Esophagus squamous epithelium (tissue), 5 donors: ENCODE results near the gene TNIK. TPM values are rescaled to one million over a fixed set of nuclear protein-coding genes. Genes with fewer than 3 reads are reported as not detected.

Experiments
- DNase-seq: peaks from one replicate; lab custom pipeline; 2025; lab: John Stamatoyannopoulos, UW
- H3K27ac ChIP-seq, 4 donors: fragments of 200-600 bp; sonication (generic); one replicate each; pipeline ENCODE4 v1.5.1; 2016 to 2019; ENCODE audit warnings: mild to moderate bottlenecking in 1 of 4
- H3K27me3 ChIP-seq, 4 donors: fragments of 200-600 bp; sonication (generic); 1 replicate in 3 of 4; 2 replicates in 1 of 4; pipeline versions ENCODE4 v1.5.1 to v1.6.0; 2017 to 2021; ENCODE audit warnings: antibody characterized with exemption in 1 of 4
- H3K36me3 ChIP-seq, 3 donors: fragments of 200-600 bp; sonication (generic); one replicate each; pipeline ENCODE4 v1.5.1; 2016 to 2019
- H3K4me1 ChIP-seq, 3 donors: fragments of 200-600 bp; sonication (generic); one replicate each; pipeline ENCODE4 v1.5.1; 2017 to 2019
- H3K4me3 ChIP-seq, 4 donors: fragments of 200-600 bp; sonication (generic); 1 replicate in 3 of 4; 2 replicates in 1 of 4; pipeline ENCODE4 v1.5.1; 2016 to 2019; ENCODE audit warnings: mild to moderate bottlenecking in 2 of 4, moderate library complexity in 1 of 4
- H3K9me3 ChIP-seq, 3 donors: fragments of 200-600 bp; sonication (generic); one replicate each; pipeline ENCODE4 v1.5.1; 2016 to 2019
- CTCF ChIP-seq, 6 experiments: fragments of 450-650 bp in 4 of 6; fragments of 200-600 bp in 2 of 6; sonication (generic) in 2 of 6; IDR thresholded peaks; one replicate each; pipeline ENCODE4 v1.5.1; 2016 to 2019; ENCODE audit warnings: antibody characterized with exemption in 6 of 6, mild to moderate bottlenecking in 4 of 6, moderate library complexity in 4 of 6
- POLR2A ChIP-seq, 4 donors: fragments of 450-650 bp; IDR thresholded peaks; one replicate each; pipeline ENCODE4 v1.6.1; 2017; ENCODE audit warnings: antibody characterized with exemption in 4 of 4, mild to moderate bottlenecking in 4 of 4, moderate library complexity in 3 of 4
- WGBS, 2 donors: methylation state at CpG; one replicate each; pipeline ENCODE4 v1.1.5; 2018; 5-methylcytosine and 5-hydroxymethylcytosine counted together
- intact Hi-C: fragments of 100-400 bp; cut with DNase I; formaldehyde crosslinking; loops from one replicate; pipeline ENCODE4 v1.15.0; 2022
- total RNA-seq, 4 donors: library from RNA; depleted of rRNA; stranded (reverse); fragments of >200 nt; gene quantifications; one replicate each; pipeline ENCODE4 v1.1.0, GENCODE V29; 2016
- donor health status: DM: yes; HTN: yes; CAD: no.

The TNIK gene
- total RNA-seq, 4 donors from 2014 or later: 2.2 to 11.6 (median 4.7) TPM

GRCh38 chr3:171260899-171261298 is 199.3 kb downstream of the TNIK start:
- WGBS, 2 donors: 76% methylated on average over 3 of the region's 3 CpGs
- Histone ChIP-seq H3K27me3 (no peaks in the 10 kb centered on the region), H3K9me3 (no peaks in the 10 kb centered on the region), H3K4me1 (peaks cover 0 to 48% (median 6%) of the 10 kb centered on the region in 3 donors), H3K36me3 (no peaks in the 10 kb centered on the region), H3K27ac (peak overlapping the region in 3 of 4 donors; percentile 20 to 58 (median 42)), H3K4me3 (no peak overlapping the region)
- DNase-seq: no peak
- no peak for TF ChIP-seq POLR2A (IDR thresholded peaks at IDR 0.05)
- TF ChIP-seq CTCF (IDR thresholded peaks at IDR 0.05): no peak
- intact Hi-C loops: no loop called here

GRCh38 chr3:171260466-171260865 is 199.7 kb downstream of the TNIK start:
- H3K27me3 ChIP-seq: no peaks in the 10 kb centered on the region
- TF ChIP-seq CTCF (IDR thresholded peaks at IDR 0.05): no peak
- no peak for TF ChIP-seq POLR2A (IDR thresholded peaks at IDR 0.05)
- H3K4me1 ChIP-seq: peaks cover 0 to 44% (median 5%) of the 10 kb centered on the region in 3 donors
- intact Hi-C loops: no loop called here
- H3K4me3 ChIP-seq: no peak overlapping the region
- no peak overlapping the region for H3K27ac ChIP-seq
- H3K9me3 ChIP-seq: no peaks in the 10 kb centered on the region
- no peaks in the 10 kb centered on the region for H3K36me3 ChIP-seq
- WGBS, 2 donors: 86 to 92% methylated on average over 1 of the region's 1 CpG
- DNase-seq: no peak

GRCh38 chr3:171258316-171258715 is 201.9 kb downstream of the TNIK start:
- intact Hi-C loops: no loop called here
- Histone ChIP-seq H3K27ac (peak overlapping the region in 2 of 4 donors; percentile 22 to 56), H3K36me3 (no peaks in the 10 kb centered on the region), H3K27me3 (no peaks in the 10 kb centered on the region), H3K9me3 (no peaks in the 10 kb centered on the region), H3K4me1 (peaks cover 0 to 42% (median 5%) of the 10 kb centered on the region in 3 donors), H3K4me3 (no peak overlapping the region)
- no peak for DNase-seq
- TF ChIP-seq POLR2A (IDR thresholded peaks at IDR 0.05) (no peak), CTCF (IDR thresholded peaks at IDR 0.05) (no peak)
- WGBS, 2 donors: 45 to 63% methylated on average over 2 of the region's 2 CpGs

- Histone ChIP-seq H3K9me3 (no peaks in the 10 kb centered on the region), H3K27ac (peak overlapping the region in 3 of 4 donors; percentile 11 to 56 (median 22)), H3K4me1 (peaks cover 0 to 40% (median 5%) of the 10 kb centered on the region in 3 donors), H3K4me3 (no peak overlapping the region), H3K27me3 (no peaks in the 10 kb centered on the region), H3K36me3 (no peaks in the 10 kb centered on the region)
- intact Hi-C loops: no loop called here
- TF ChIP-seq POLR2A (IDR thresholded peaks at IDR 0.05): no peak
- TF ChIP-seq CTCF (IDR thresholded peaks at IDR 0.05): no peak
- no peak for DNase-seq
- 71 to 80% methylated on average over 7 of the region's 7 CpGs for WGBS, 2 donors
Observed at GRCh38 chr3:171257251-171258203, 202.7 kb downstream of the TNIK start.
